Mucosa of descending colon (tissue), 3 donors: ENCODE data around the gene DLEC1. TPM values are rescaled to one million over a fixed set of nuclear protein-coding genes. Genes with fewer than 3 reads are reported as not detected.

ENCODE experiments used
- ATAC-seq: fragments of 200-7000 bp; cut with Tn5 transposase; one replicate; pipeline ENCODE4 v1.9.1; 2020; ENCODE audit warnings: mild to moderate bottlenecking, moderate library complexity
- DNase-seq, 3 donors: peaks; one replicate each; pipeline ENCODE4 v3.0.0-alpha.2; 2020
- H3K36me3 ChIP-seq: fragments of 200-600 bp; one replicate; pipeline ENCODE4 v1.8.0; 2021; ENCODE audit warnings: low read depth, mild to moderate bottlenecking
- H3K4me1 ChIP-seq: fragments of 200-600 bp; one replicate; pipeline ENCODE4 v1.8.0; 2021; ENCODE audit warnings: low read depth, mild to moderate bottlenecking
- H3K4me3 ChIP-seq: fragments of 200-600 bp; one replicate; pipeline ENCODE4 v1.8.0; 2021; ENCODE audit warnings: mild to moderate bottlenecking
- H3K9me3 ChIP-seq: fragments of 200-600 bp; one replicate; pipeline ENCODE4 v1.8.0; 2021; ENCODE audit warnings: mild to moderate bottlenecking
- CTCF ChIP-seq: fragments of 200-600 bp; IDR thresholded peaks from one replicate; pipeline ENCODE4 v1.8.0; 2022; ENCODE audit warnings: antibody characterized with exemption, mild to moderate bottlenecking
- intact Hi-C, 2 donors: fragments of 100-400 bp; cut with DNase I in 1 of 2; cut with micrococcal nuclease in 1 of 2; formaldehyde crosslinking; loops; one replicate each; pipeline versions ENCODE4 v1.11.0 to v1.11.1; 2022; cut with DNase I, micrococcal nuclease
- total RNA-seq, 3 donors: library from RNA; stranded (reverse); fragmentation: NEBNext Ultra II Directional in 2 of 3; extraction: Animal tissue kit (Norgen Biotek cat#: 25700) in 2 of 3; gene quantifications; one replicate each; pipeline versions ENCODE4 v1.2.1 to v1.2.4, GENCODE V29; 2021 to 2023
- donor health status: DM: no; HTN: no; CAD: no; lungs with moderate emphysema.
- donor health status: DM: no; HTN: no; CAD: no.
- donor health status: DM: no; HTN: yes; CAD: no.

Gene DLEC1
- total RNA-seq, 3 donors from 2014 or later = 0.73 to 1.7 (median 1.5) TPM

GRCh38 chr3:38016847-38017444, 22.1 kb upstream of the DLEC1 start:
- no peak for TF ChIP-seq CTCF
- intact Hi-C loops = no loop called here
- peak in 1 of 3 donors; percentile 24 for DNase-seq
- Histone ChIP-seq H3K4me1 (peaks cover 29% of the 10 kb centered on the region), H3K9me3 (no peaks in the 10 kb centered on the region), H3K36me3 (no peaks in the 10 kb centered on the region), H3K4me3 (no peak overlapping the region)
- ATAC-seq = no peak

GRCh38 chr3:38017445-38018295, 21.3 kb upstream of the DLEC1 start:
- no peak for TF ChIP-seq CTCF
- Histone ChIP-seq H3K4me1 (peaks cover 32% of the 10 kb centered on the region), H3K9me3 (no peaks in the 10 kb centered on the region), H3K36me3 (no peaks in the 10 kb centered on the region), H3K4me3 (no peak overlapping the region)
- DNase-seq (peak in 2 of 3 donors; percentile 25 to 38), ATAC-seq (no peak)
- intact Hi-C loops = no loop called here

GRCh38 chr3:38018296-38019266, 20.4 kb upstream of the DLEC1 start:
- intact Hi-C loops = no loop called here
- DNase-seq (peak in 1 of 3 donors; percentile 30), ATAC-seq (no peak)
- H3K9me3 ChIP-seq = no peaks in the 10 kb centered on the region
- no peak for TF ChIP-seq CTCF
- peaks cover 37% of the 10 kb centered on the region for H3K4me1 ChIP-seq
- H3K36me3 ChIP-seq = no peaks in the 10 kb centered on the region
- no peak overlapping the region for H3K4me3 ChIP-seq

- Histone ChIP-seq H3K4me3 (no peak overlapping the region), H3K36me3 (no peaks in the 10 kb centered on the region), H3K9me3 (no peaks in the 10 kb centered on the region), H3K4me1 (peaks cover 32% of the 10 kb centered on the region)
- ATAC-seq (no peak), DNase-seq (peak; percentile 9 to 59 (median 53))
- no peak for TF ChIP-seq CTCF
- intact Hi-C loops = no loop called here
These were observed 19.2 kb upstream of the DLEC1 start for GRCh38 chr3:38019658-38020341.

GRCh38 chr3:38020342-38020726, 18.7 kb upstream of the DLEC1 start:
- Histone ChIP-seq H3K36me3 (no peaks in the 10 kb centered on the region), H3K4me1 (peaks cover 37% of the 10 kb centered on the region), H3K9me3 (no peaks in the 10 kb centered on the region), H3K4me3 (no peak overlapping the region)
- intact Hi-C loops = no loop called here
- TF ChIP-seq CTCF = no peak
- DNase-seq = no peak
- ATAC-seq = no peak
